ENCODE data around the gene PCDHGA12. TPM values are rescaled to one million over a fixed set of nuclear protein-coding genes. Genes with fewer than 3 reads are reported as not detected.
A peak's percentile ranks its signal among the peaks of the same experiment; 100 is the strongest.

PCDHGA12 gene
- total and polyA plus RNA-seq, 12 donors: 1.6 to 9.2 (median 5.9) TPM

DNA sequence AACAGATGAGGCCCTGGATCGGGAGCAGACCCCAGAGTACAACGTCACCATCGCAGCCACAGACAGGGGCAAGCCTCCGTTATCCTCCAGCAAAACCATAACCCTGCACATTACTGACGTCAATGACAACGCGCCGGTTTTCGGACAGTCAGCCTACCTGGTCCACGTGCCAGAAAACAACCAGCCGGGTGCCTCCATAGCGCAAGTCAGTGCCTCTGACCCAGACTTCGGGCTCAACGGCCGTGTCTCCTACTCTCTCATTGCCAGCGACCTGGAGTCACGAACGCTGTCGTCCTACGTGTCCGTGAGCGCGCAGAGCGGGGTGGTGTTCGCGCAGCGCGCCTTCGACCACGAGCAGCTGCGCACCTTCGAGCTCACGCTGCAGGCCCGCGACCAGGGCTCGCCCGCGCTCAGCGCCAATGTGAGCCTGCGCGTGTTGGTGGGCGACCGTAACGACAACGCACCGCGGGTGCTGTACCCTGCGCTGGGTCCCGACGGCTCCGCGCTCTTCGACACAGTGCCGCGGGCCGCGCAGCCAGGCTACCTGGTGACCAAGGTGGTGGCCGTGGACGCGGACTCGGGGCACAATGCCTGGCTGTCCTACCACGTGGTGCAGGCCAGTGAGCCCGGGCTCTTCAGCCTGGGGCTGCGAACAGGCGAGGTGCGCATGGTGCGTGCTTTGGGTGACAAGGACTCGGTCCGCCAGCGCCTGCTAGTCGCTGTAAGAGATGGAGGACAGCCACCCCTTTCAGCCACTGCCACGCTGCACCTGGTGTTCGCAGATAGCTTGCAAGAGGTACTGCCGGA, 11.0 kb upstream of the PCDHGA12 start:
- Histone ChIP-seq H3K9me3 (peaks cover 0 to 100% (median 67%) of the 10 kb centered on the region in 11 donors), H3K4me3 (no peak overlapping the region), H3K27me3 (peaks cover 0 to 100% (median 0%) of the 10 kb centered on the region in 7 donors), H3K36me3 (peaks cover 0 to 34% (median 0%) of the 10 kb centered on the region in 9 donors), H3K27ac (no peak overlapping the region), H3K4me1 (peaks cover 0 to 25% (median 6%) of the 10 kb centered on the region in 9 donors)
- intact Hi-C loops (cut with DNase I): loop anchor here in 8 of 10 donors (5.0 to 10.0 kb wide), 7 partner anchors 103 to 204 kb away; partner anchors contain the start of gene PCDHB13 (in 1 of the 8)
- TF ChIP-seq, protein P1, sequence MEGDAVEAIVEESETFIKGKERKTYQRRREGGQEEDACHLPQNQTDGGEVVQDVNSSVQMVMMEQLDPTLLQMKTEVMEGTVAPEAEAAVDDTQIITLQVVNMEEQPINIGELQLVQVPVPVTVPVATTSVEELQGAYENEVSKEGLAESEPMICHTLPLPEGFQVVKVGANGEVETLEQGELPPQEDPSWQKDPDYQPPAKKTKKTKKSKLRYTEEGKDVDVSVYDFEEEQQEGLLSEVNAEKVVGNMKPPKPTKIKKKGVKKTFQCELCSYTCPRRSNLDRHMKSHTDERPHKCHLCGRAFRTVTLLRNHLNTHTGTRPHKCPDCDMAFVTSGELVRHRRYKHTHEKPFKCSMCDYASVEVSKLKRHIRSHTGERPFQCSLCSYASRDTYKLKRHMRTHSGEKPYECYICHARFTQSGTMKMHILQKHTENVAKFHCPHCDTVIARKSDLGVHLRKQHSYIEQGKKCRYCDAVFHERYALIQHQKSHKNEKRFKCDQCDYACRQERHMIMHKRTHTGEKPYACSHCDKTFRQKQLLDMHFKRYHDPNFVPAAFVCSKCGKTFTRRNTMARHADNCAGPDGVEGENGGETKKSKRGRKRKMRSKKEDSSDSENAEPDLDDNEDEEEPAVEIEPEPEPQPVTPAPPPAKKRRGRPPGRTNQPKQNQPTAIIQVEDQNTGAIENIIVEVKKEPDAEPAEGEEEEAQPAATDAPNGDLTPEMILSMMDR (IDR thresholded peaks at IDR 0.05): no peak
- DNase-seq (no peak), ATAC-seq (peak in 1 of 8 donors; percentile 29)
- WGBS, 2 donors: 38 to 45% methylated on average over 74 of the region's 74 CpGs

DNA sequence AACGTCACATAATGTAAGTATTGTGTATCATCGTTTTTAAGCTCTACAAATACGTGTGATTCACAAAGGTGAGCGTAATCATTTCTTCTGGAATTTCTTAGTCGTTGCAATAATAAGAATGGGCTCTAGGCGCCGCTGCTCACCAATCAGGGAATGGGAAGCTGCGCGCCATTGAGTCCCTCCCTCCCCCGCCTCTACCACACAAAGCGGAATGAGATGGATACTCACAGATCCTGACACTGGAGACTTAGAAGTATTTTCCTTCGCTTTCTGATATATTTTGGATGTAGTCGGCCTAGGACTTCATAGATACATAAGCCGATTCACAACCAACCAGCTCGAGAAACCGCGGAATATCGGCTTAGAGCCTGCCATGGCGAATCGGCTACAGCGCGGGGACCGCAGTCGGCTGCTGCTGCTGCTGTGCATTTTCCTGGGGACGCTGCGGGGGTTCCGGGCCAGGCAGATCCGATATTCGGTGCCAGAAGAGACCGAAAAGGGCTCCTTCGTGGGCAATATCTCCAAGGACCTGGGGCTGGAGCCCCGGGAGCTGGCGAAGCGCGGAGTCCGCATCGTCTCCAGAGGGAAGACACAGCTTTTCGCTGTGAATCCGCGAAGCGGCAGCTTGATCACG, 9.3 kb upstream of the PCDHGA12 start, which contains the start of gene PCDHGA11:
PCDHGA11 (plus strand) TSS at position 197 of the 634 bp plus-strand sequence; CDS start at position 374, 177 bp downstream.
- H3K27ac ChIP-seq: no peak within 1 kb of the TSS
- no peak for DNase-seq
- peak within 1 kb of the TSS in 9 of 10 donors; percentile 6 to 42 (median 34) for H3K4me3 ChIP-seq
- peaks cover 0 to 47% (median 0%) of the 10 kb centered on the region in 9 donors for H3K36me3 ChIP-seq
- 27 to 30% methylated on average over 42 of the region's 42 CpGs for WGBS, 2 donors
- H3K4me1 ChIP-seq: peaks cover 0 to 25% (median 6%) of the 10 kb centered on the region in 9 donors
- intact Hi-C loops (cut with DNase I): loop anchor here in 4 of 10 donors (2.0 to 10.0 kb wide), 4 partner anchors 54 to 104 kb away; partner anchors contain the start of gene PCDHGA3 (in 1 of the 4)
- H3K9me3 ChIP-seq: peaks cover 0 to 100% (median 66%) of the 10 kb centered on the region in 11 donors
- peak in 4 of 8 donors; percentile 34 to 60 (median 42) for ATAC-seq
- TF ChIP-seq, protein P1 (IDR thresholded peaks at IDR 0.05): peak; percentile 23 to 60 (median 49)
- H3K27me3 ChIP-seq: peaks cover 0 to 99% (median 0%) of the 10 kb centered on the region in 7 donors

DNA sequence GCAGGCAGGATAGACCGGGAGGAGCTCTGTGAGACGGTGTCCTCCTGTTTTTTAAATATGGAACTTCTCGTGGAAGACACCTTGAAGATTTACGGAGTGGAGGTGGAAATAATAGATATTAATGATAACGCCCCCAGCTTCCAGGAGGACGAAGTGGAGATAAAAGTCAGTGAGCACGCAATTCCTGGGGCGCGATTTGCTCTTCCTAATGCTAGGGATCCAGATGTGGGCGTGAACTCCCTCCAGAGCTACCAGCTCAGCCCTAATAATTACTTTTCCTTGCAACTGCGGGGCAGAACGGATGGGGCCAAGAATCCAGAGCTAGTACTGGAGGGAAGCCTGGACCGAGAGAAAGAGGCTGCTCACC, 8.8 kb upstream of the PCDHGA12 start:
- DNase-seq: no peak
- Histone ChIP-seq H3K9me3 (peaks cover 0 to 100% (median 69%) of the 10 kb centered on the region in 11 donors), H3K4me1 (peaks cover 0 to 25% (median 6%) of the 10 kb centered on the region in 9 donors), H3K4me3 (peak overlapping the region in 8 of 10 donors; percentile 11 to 42 (median 36)), H3K27ac (no peak overlapping the region), H3K27me3 (peaks cover 0 to 99% (median 0%) of the 10 kb centered on the region in 7 donors), H3K36me3 (peaks cover 0 to 52% (median 0%) of the 10 kb centered on the region in 9 donors)
- 27 to 32% methylated on average over 13 of the region's 13 CpGs for WGBS, 2 donors
- TF ChIP-seq, protein P1 (IDR thresholded peaks at IDR 0.05): no peak
- intact Hi-C loops (cut with DNase I): loop anchor here in 4 of 10 donors (2.0 to 10.0 kb wide), 4 partner anchors 55 to 103 kb away; partner anchors contain the start of gene PCDHGA3 (in 1 of the 4)
- no peak for ATAC-seq

Measured in heart right ventricle (tissue), 16 donors.